HL-60 (cell line): ENCODE results near the gene TIE1.

ENCODE experiments used
- DNase-seq, 2 experiments: peaks; one replicate each; pipeline ENCODE4 v3.0.0-alpha.2; 2010 to 2020; ENCODE audit warnings: low read depth in 1 of 2, low spot score in 1 of 2
- H3K27ac ChIP-seq: fragments of 250-450 bp; sonication (Bioruptor Pico); replicated peaks from 2 replicates; pipeline ENCODE4 v1.5.1; 2020; ENCODE audit warnings: mild to moderate bottlenecking, moderate library complexity
- H3K27me3 ChIP-seq: fragments of 250-450 bp; sonication (Bioruptor Pico); 2 replicates; pipeline ENCODE4 v1.5.1; 2021; ENCODE audit warnings: mild to moderate bottlenecking, moderate library complexity; ENCODE audit not compliant: insufficient read depth, poor library complexity, severe bottlenecking
- H3K4me3 ChIP-seq: replicated peaks from 2 replicates; pipeline ENCODE4 v1.5.1; 2011; ENCODE audit warnings: mild to moderate bottlenecking, control low read depth, low read length; ENCODE audit not compliant: insufficient read depth
- CTCF ChIP-seq: IDR thresholded peaks from one replicate; pipeline ENCODE4 v1.5.1; 2011; ENCODE audit warnings: low read length, control low read depth, inconsistent platforms; ENCODE audit not compliant: insufficient read depth
- GABPA ChIP-seq: IDR thresholded peaks from 2 replicates; pipeline ENCODE4 v1.6.1; 2012; ENCODE audit warnings: low read depth
- POLR2AphosphoS5 ChIP-seq: IDR thresholded peaks from 2 replicates; pipeline ENCODE4 v1.6.1; 2012; ENCODE audit warnings: low read depth
- SPI1 ChIP-seq: IDR thresholded peaks from 2 replicates; pipeline ENCODE4 v1.6.1; 2012; ENCODE audit warnings: low read depth, mild to moderate bottlenecking, borderline replicate concordance
- TF ChIP-seq, protein P1 (sequence below): IDR thresholded peaks from 2 replicates; pipeline ENCODE4 v1.6.1; 2012; ENCODE audit warnings: low read depth; ENCODE audit not compliant: insufficient replicate concordance

The TIE1 gene

GRCh38 chr1:43312212-43312623, 11.4 kb downstream of the TIE1 start:
- no peak overlapping the region for H3K4me3 ChIP-seq
- TF ChIP-seq CTCF (no peak), POLR2AphosphoS5 (no peak), SPI1 (no peak), GABPA (no peak)
- TF ChIP-seq, protein P1, sequence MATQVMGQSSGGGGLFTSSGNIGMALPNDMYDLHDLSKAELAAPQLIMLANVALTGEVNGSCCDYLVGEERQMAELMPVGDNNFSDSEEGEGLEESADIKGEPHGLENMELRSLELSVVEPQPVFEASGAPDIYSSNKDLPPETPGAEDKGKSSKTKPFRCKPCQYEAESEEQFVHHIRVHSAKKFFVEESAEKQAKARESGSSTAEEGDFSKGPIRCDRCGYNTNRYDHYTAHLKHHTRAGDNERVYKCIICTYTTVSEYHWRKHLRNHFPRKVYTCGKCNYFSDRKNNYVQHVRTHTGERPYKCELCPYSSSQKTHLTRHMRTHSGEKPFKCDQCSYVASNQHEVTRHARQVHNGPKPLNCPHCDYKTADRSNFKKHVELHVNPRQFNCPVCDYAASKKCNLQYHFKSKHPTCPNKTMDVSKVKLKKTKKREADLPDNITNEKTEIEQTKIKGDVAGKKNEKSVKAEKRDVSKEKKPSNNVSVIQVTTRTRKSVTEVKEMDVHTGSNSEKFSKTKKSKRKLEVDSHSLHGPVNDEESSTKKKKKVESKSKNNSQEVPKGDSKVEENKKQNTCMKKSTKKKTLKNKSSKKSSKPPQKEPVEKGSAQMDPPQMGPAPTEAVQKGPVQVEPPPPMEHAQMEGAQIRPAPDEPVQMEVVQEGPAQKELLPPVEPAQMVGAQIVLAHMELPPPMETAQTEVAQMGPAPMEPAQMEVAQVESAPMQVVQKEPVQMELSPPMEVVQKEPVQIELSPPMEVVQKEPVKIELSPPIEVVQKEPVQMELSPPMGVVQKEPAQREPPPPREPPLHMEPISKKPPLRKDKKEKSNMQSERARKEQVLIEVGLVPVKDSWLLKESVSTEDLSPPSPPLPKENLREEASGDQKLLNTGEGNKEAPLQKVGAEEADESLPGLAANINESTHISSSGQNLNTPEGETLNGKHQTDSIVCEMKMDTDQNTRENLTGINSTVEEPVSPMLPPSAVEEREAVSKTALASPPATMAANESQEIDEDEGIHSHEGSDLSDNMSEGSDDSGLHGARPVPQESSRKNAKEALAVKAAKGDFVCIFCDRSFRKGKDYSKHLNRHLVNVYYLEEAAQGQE, result no peak
- H3K27ac ChIP-seq, result no peak overlapping the region
- no peaks in the 10 kb centered on the region for H3K27me3 ChIP-seq
- DNase-seq, result no peak

- Histone ChIP-seq H3K27me3 (no peaks in the 10 kb centered on the region), H3K27ac (no peak overlapping the region), H3K4me3 (no peak overlapping the region)
- TF ChIP-seq SPI1, result no peak
- no peak for TF ChIP-seq GABPA
- TF ChIP-seq, protein P1, result no peak
- no peak for TF ChIP-seq POLR2AphosphoS5
- no peak for TF ChIP-seq CTCF
- DNase-seq, result no peak
Measured at GRCh38 chr1:43312663-43313515, 12.1 kb downstream of the TIE1 start.

GRCh38 chr1:43313771-43314170, 13.0 kb downstream of the TIE1 start:
- H3K4me3 ChIP-seq, result no peak overlapping the region
- no peak overlapping the region for H3K27ac ChIP-seq
- TF ChIP-seq, protein P1, result no peak
- TF ChIP-seq POLR2AphosphoS5, result no peak
- no peak for TF ChIP-seq SPI1
- no peaks in the 10 kb centered on the region for H3K27me3 ChIP-seq
- no peak for DNase-seq
